NOMO-1 treated with DMSO at 0.1 percent for 48 hours (cell line): Measurements from ENCODE around the gene TMEM150B.
"Not testable (repeated sequence)": the region's sequence is repeated elsewhere in the genome, so short reads cannot be mapped to it uniquely, and the experiment has no call there.

Experiments
- DNase-seq: peaks from one replicate; lab custom pipeline; 2025; ENCODE audit not compliant: unreplicated experiment; lab: John Stamatoyannopoulos, UW

The TMEM150B gene

GRCh38 chr19:55339889-55340783 lies 15.0 kb upstream of the TMEM150B start:
- DNase-seq, result no peak

- DNase-seq, result peak; percentile 100
These were observed 14.2 kb upstream of the TMEM150B start, which contains the start of gene KMT5C for GRCh38 chr19:55339105-55339888. Gene KMT5C, plus strand, starts transcription at chr19:55339876. Its CDS starts 2,061 bp downstream, at chr19:55341937.

GRCh38 chr19:55336101-55336500 lies 11.0 kb upstream of the TMEM150B start:
- DNase-seq, result no peak

GRCh38 chr19:55333870-55334269 lies 8.7 kb upstream of the TMEM150B start:
- DNase-seq, result no peak

- not testable (repeated sequence) for DNase-seq
These were observed 4.7 kb upstream of the TMEM150B start for GRCh38 chr19:55329791-55330190.

GRCh38 chr19:55328774-55329318 lies 3.7 kb upstream of the TMEM150B start:
- DNase-seq, result not testable (repeated sequence)

- no peak for DNase-seq
These were observed 479 bp downstream of the TMEM150B start for GRCh38 chr19:55324662-55325061.

- no peak for DNase-seq
These were observed 2.8 kb downstream of the TMEM150B start for GRCh38 chr19:55322204-55322885.

- no peak for DNase-seq
These were observed 3.5 kb downstream of the TMEM150B start for GRCh38 chr19:55321466-55322137.

GRCh38 chr19:55320844-55321419 lies 4.2 kb downstream of the TMEM150B start:
- DNase-seq, result no peak

- DNase-seq, result no peak
These were observed 5.4 kb downstream of the TMEM150B start for GRCh38 chr19:55319785-55320184.

GRCh38 chr19:55316646-55317045 lies 8.5 kb downstream of the TMEM150B start:
- DNase-seq, result no peak

- DNase-seq, result no peak
These were observed 9.1 kb downstream of the TMEM150B start for GRCh38 chr19:55315956-55316525.

- no peak for DNase-seq
These were observed 10.7 kb downstream of the TMEM150B start for GRCh38 chr19:55314396-55314795.

- DNase-seq, result no peak
These were observed 12.3 kb downstream of the TMEM150B start for GRCh38 chr19:55312621-55313512.

GRCh38 chr19:55311797-55312196 lies 13.3 kb downstream of the TMEM150B start:
- no peak for DNase-seq

- no peak for DNase-seq
These were observed 13.7 kb downstream of the TMEM150B start for GRCh38 chr19:55311397-55311796.

- no peak for DNase-seq
These were observed 14.6 kb downstream of the TMEM150B start for GRCh38 chr19:55310498-55310897.

GRCh38 chr19:55309448-55309847 lies 15.7 kb downstream of the TMEM150B start:
- no peak for DNase-seq
